GM13977 (cell line): ENCODE results near the gene SLBP.

Experiments
- DNase-seq: peaks from one replicate; pipeline ENCODE4 v3.0.0; 2012; ENCODE audit warnings: low spot score
- CTCF ChIP-seq: IDR thresholded peaks from 2 replicates; pipeline ENCODE4 v1.5.1; 2012; ENCODE audit warnings: mild to moderate bottlenecking, control low read depth; ENCODE audit not compliant: insufficient read depth; ENCODE audit errors: extremely low read depth, missing control alignments
- in situ Hi-C: fragments of 300-500 bp; cut with MboI; formaldehyde crosslinking; loops from one replicate; pipeline ENCODE4 v1.12.0; 2022; ENCODE audit warnings: low sequenced_read_pairs, low pct_unique_long_range_greater_than_20kb, mixed read lengths, inconsistent platforms; ENCODE audit not compliant: unreplicated experiment

The SLBP gene

GRCh38 chr4:1670279-1670678, 41.8 kb downstream of the SLBP start:
- no peak for TF ChIP-seq CTCF
- in situ Hi-C loops = no loop called here
- DNase-seq = no peak

- TF ChIP-seq CTCF = no peak
- no peak for DNase-seq
- in situ Hi-C loops = no loop called here
Measured at GRCh38 chr4:1669850-1670249, 42.3 kb downstream of the SLBP start.

GRCh38 chr4:1669270-1669669, 42.8 kb downstream of the SLBP start:
- TF ChIP-seq CTCF = no peak
- no peak for DNase-seq
- in situ Hi-C loops = no loop called here

GRCh38 chr4:1668488-1668840, 43.7 kb downstream of the SLBP start:
- in situ Hi-C loops = no loop called here
- no peak for DNase-seq
- TF ChIP-seq CTCF = no peak

GRCh38 chr4:1667273-1667672, 44.8 kb downstream of the SLBP start:
- in situ Hi-C loops = no loop called here
- TF ChIP-seq CTCF = no peak
- DNase-seq = no peak

GRCh38 chr4:1666391-1666790, 45.7 kb downstream of the SLBP start:
- no peak for TF ChIP-seq CTCF
- in situ Hi-C loops = no loop called here

GRCh38 chr4:1664141-1664540, 48.0 kb downstream of the SLBP start:
- in situ Hi-C loops = no loop called here
- TF ChIP-seq CTCF = no peak
- DNase-seq = no peak

More at GRCh38 chr4:1666391-1666790, 45.7 kb downstream of the SLBP start:
- no peak for DNase-seq
